ENCODE results near the gene ESM1.

DNA sequence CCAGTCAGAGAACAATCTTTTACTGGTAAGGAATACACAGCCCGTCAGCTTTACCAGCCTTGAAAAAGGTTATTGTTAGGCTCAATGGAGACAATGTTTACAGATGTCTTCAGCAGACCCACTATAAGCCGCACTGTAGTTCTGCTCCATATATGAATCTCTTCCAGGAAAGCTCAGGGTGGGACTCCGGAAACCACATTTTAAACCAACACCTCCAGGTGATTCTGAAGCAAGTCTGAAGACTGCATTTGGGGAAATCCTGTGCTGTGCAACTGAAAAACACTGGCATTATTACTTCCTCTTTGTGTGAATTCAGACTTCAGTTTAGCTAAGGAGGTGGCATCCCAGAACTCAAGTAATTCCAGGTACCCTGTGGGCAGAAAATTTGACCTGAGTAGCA is 42.2 kb upstream of the ESM1 start:
- TF ChIP-seq POLR2A (IDR thresholded peaks at IDR 0.05): no peak
- TF ChIP-seq, protein P1, sequence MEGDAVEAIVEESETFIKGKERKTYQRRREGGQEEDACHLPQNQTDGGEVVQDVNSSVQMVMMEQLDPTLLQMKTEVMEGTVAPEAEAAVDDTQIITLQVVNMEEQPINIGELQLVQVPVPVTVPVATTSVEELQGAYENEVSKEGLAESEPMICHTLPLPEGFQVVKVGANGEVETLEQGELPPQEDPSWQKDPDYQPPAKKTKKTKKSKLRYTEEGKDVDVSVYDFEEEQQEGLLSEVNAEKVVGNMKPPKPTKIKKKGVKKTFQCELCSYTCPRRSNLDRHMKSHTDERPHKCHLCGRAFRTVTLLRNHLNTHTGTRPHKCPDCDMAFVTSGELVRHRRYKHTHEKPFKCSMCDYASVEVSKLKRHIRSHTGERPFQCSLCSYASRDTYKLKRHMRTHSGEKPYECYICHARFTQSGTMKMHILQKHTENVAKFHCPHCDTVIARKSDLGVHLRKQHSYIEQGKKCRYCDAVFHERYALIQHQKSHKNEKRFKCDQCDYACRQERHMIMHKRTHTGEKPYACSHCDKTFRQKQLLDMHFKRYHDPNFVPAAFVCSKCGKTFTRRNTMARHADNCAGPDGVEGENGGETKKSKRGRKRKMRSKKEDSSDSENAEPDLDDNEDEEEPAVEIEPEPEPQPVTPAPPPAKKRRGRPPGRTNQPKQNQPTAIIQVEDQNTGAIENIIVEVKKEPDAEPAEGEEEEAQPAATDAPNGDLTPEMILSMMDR (IDR thresholded peaks at IDR 0.05): no peak
